ENCODE data around the gene ZBTB20.

DNA sequence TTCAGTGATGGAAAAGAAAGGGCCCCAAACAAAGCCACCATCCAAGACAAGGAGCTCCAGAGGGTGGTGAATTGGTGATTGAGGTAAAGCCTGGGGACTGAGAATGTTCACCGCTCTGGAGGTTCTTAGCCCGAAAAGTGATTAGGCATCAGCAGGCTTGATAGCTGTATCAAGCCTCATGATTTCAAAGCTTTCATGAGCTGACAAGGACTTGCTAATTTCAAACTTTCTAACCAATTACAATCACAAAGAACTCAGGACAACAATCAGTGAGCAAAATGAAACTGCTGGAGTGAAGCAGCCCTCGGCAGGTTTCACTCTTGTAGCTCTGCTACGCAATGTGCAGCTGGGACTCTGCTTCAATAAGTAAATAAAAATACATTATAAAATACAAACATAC lies 461.9 kb downstream of the ZBTB20 start:
- TF ChIP-seq, protein P1, sequence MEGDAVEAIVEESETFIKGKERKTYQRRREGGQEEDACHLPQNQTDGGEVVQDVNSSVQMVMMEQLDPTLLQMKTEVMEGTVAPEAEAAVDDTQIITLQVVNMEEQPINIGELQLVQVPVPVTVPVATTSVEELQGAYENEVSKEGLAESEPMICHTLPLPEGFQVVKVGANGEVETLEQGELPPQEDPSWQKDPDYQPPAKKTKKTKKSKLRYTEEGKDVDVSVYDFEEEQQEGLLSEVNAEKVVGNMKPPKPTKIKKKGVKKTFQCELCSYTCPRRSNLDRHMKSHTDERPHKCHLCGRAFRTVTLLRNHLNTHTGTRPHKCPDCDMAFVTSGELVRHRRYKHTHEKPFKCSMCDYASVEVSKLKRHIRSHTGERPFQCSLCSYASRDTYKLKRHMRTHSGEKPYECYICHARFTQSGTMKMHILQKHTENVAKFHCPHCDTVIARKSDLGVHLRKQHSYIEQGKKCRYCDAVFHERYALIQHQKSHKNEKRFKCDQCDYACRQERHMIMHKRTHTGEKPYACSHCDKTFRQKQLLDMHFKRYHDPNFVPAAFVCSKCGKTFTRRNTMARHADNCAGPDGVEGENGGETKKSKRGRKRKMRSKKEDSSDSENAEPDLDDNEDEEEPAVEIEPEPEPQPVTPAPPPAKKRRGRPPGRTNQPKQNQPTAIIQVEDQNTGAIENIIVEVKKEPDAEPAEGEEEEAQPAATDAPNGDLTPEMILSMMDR (IDR thresholded peaks at IDR 0.05; ENCODE audit: low read length), result no peak
- TF ChIP-seq EZH2 (optimal IDR thresholded peaks at IDR 0.05; ENCODE audit: low read depth, low read length), result no peak

Measured in MM.1S (cell line).